Stimulated activated CD8-positive, alpha-beta memory T cell treated with anti-CD3 and anti-CD28 coated beads, Interleukin-4, amount 100 ng/mL, for 4 hours (primary cell): ENCODE data around the gene PLA2G2F.

Experiments
- DNase-seq, 2 donors: peaks; one replicate each; pipeline ENCODE4 v3.0.0-alpha.2; 2020; ENCODE audit warnings: low read depth in 2 of 2, low spot score in 1 of 2

Gene PLA2G2F

GRCh38 chr1:20141466-20141865, 2.3 kb downstream of the PLA2G2F start:
- DNase-seq = no peak

- no peak for DNase-seq
Observed at GRCh38 chr1:20142001-20142710, 3.0 kb downstream of the PLA2G2F start.

- DNase-seq = no peak
Observed at GRCh38 chr1:20143318-20143717, 4.2 kb downstream of the PLA2G2F start.

DNA sequence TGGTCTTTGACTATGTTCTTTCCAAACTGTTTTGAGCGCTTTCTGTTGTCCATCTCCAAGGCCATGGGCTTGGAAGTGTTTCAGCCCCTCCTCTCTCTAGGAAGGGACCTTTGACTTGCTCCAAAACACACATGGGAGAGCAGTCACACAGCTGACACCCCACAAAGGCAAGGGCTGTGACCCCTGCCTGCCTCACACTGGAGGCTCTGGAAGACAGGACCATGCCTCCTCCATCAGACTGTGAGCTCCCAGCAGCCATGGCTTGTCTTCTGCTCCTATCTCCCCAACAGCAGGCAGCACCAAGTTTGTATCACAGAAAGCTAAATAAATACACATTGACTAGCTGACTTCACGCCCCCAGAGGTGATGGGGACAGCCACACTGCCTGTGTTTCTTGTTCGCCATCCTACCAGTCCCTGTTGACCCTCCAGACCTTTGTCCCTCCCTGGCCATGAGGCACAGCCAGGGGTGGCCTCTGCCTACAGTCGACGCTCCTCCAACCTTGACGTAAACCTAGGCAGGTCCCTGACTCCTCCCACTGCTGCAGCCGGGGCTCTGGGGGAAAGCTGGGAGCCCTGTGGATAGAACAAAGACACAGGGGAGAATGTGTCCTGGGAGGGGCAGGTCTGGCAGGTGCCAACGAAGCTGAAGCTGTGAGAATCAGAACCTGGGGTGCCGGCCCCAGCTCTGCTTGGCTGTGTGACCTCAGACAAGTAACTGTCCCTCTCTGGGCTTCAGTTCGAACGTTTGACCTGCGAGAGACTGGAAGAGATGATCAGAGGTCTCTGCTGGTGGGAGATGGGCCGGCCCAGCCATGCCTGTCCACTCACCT, 4.8 kb downstream of the PLA2G2F start:
- DNase-seq = no peak

GRCh38 chr1:20147846-20148570, 8.9 kb downstream of the PLA2G2F start:
- DNase-seq = no peak

- no peak for DNase-seq
Observed at GRCh38 chr1:20148571-20149500, 9.7 kb downstream of the PLA2G2F start.

DNA sequence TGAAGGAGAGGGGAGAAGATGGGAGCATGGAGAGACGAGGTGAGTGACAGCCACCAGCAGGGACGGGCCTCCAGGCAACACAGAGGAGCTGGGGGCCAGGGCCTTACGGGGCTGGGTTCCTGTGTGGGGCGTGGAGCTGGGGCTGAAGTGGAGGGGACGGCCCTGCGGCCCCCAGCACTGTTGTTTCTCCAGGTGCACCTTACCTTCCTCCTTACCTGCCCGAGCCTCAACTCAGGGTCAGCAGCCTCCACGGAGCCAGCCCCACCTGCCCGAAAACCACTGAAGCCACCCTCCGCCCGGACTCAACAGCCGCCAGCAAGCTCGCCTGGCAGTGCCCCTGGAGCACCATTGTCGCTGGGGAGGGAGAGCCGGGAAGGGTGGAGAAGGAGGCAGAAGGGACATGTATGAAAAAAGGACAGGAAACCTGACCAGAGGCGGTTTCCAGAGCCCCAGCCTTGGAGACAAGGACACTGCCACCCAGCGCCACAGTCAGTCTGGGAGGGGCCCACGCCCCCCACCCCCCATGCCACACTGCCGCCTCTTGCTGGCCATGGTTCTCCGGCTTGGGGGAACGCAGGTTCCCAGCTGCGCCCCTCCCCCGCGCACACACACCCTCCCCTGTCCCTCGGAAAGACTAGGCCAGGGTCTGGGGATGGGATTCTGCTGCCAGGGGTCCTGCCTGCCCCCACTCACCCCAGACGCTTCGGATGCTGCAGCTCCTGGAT, 10.6 kb downstream of the PLA2G2F start:
- no peak for DNase-seq

DNA sequence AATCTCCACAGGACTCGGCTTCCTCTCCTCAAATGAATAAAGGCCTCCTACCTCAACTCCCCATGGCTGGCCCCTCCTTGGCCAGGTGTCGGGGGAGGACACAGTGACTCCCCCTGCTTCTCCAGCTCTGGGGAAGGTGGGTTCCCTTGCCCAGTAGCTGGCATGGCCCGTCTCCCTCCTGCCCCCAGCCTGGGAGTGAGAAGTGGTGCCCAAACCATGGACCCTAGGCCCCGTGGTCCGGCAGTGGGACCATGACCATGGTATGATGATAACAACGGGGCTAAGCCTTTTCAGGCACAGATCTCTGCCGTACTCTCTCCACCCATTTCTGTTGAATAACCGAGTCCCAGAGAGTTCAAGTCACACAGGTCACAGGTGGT, 11.2 kb downstream of the PLA2G2F start:
- no peak for DNase-seq

- no peak for DNase-seq
Observed at GRCh38 chr1:20150969-20151368, 11.8 kb downstream of the PLA2G2F start.

- DNase-seq = peak; percentile 51 to 62
Observed at GRCh38 chr1:20151906-20152598, 12.9 kb downstream of the PLA2G2F start.

DNA sequence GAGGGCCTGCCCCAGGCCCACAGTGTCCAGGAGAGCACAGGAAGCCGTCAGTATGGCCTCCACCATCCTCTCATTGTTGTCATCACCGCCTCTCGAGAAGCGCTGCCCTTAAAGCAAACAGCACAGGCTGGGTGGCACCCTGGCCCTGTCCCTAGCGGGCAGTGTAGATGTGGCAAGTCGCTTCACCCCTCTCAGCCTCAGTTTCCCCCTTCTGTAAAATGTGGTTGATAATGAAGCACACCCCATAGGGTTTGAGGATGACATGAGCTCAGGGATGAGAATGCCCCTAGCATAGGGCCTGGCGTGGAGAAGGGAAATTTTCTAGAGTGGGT, 13.4 kb downstream of the PLA2G2F start:
- no peak for DNase-seq

DNA sequence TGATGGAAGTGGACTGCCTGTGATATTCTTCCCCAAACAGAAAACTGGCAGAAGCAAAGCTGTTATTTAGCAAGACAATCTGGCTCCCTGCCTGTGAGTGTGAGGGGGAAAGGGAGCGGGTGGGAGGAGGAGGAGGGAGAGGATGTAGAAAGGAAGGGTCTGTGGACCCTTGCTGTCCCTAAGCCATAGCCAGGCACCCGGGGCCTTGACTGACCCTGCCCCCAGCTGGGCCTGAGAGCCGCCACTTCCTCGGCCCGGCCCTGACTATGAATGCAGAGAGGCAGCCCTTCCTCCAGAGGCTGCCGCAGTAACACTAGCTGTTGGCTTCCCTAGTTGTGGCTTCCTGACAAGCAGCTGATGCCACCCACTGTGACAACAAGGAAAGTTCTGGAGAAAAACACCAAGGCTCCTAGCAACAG, 13.9 kb downstream of the PLA2G2F start:
- no peak for DNase-seq

- no peak for DNase-seq
Observed at GRCh38 chr1:20154301-20154831, 15.2 kb downstream of the PLA2G2F start.

DNA sequence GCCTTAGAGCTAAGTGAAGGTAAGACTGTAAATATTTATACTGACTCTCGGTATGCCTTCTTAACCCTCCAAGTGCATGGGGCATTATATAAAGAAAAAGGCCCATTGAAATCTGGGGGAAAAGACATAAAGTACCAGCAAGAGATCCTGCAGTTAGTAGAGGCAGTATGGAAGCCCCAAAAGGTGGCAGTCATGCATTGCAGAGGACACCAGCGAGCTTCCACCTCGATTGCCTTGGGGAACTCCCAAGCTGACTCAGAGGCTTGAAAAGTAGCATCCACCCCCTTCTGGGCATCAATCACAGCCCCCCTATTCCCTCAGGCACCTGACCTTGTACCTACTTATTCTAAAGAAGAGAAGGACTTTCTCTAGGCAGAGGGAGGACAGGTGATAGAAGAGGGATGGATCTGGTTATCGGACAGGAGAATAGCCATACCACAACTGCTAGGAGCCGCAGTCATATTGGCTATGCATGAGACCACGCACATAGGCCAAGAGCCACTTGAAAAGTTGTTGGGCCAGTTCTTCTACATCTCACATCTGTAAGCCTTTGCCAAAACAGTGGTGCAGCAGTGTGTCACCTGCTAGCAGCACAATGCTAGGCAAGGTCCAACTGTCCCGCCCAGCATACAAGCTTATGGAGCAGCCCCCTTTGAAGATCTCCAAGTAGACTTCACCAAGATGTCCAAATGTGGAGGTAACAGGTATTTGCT, 19.4 kb downstream of the PLA2G2F start:
- DNase-seq = no peak

DNA sequence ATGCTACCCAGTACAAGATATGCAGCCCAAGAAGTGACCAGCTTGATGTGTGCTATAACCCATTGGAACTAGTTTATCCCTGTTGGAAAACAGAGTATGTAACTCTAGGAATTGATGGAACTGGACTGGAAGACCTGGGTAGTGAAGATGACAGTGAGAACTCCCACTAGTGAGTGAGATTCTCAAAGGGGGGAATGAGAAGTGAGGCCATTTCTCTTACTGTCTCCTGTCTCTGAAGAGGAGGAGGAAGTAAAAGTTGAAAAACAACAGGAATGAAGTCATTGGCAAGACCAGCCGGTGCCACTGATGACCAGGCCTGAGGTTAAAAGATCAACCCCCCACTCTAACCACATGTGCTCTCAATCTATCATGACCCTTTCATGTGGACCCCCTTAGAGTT, 20.9 kb downstream of the PLA2G2F start:
- DNase-seq = no peak

DNA sequence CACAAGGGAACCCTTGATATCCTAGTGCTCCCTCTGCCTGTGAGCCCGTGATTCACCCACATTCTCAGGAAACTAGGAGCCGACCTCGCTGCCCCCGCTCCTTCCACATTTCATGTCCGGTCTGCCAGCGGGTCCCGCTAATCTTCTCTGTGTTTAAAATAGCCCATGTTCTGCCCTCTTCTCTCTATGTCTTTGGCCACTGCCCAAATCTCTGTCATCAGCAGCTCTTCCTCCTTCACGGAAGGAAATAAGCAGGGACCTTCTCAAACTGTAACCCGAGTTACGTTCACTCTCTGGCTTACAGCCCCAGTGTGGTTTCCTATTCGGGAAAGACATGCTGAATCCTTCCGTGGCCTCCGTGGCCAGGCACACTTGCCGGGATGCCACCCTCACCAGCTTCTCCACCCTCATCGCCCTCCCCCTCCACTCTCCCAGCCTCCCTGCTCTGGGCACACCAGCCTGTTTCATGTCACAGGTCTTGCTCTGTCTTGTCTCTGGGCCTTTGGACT, 25.6 kb downstream of the PLA2G2F start:
- DNase-seq = no peak

- no peak for DNase-seq
Observed at GRCh38 chr1:20165522-20165951, 26.4 kb downstream of the PLA2G2F start.

DNA sequence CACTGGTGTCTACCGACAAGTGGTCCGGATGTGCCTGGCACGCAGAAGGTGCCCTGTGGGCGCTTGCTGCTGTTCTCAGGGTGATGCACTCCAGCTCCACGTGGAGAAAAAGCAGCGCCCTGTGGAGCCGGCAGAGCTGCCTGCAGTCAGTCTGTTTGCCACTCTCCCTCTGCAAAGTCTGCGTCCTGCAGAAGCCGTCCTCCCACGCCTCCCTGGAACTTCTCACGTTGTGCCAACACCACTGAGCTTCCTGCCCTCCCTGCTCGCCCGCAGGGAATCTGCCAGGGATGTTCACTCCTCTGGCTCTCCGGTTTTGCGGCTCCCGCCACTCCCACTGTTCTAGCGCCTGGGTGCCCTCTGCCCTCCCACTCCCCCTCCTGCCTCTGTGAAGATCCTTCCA, 26.9 kb downstream of the PLA2G2F start:
- DNase-seq = no peak

GRCh38 chr1:20167126-20167525, 28.0 kb downstream of the PLA2G2F start:
- DNase-seq = no peak
